NCI-H2107 treated with DMSO at 0.1 percent for 48 hours (cell line): ENCODE measurements around the gene IGSF10.

ENCODE experiments used
- DNase-seq: peaks from one replicate; lab custom pipeline; 2025; ENCODE audit not compliant: unreplicated experiment; lab: John Stamatoyannopoulos, UW

Gene IGSF10

GRCh38 chr3:151467069-151467468 lies 6.2 kb upstream of the IGSF10 start:
- DNase-seq: no peak

GRCh38 chr3:151462991-151463390 lies 2.1 kb upstream of the IGSF10 start:
- no peak for DNase-seq

DNA sequence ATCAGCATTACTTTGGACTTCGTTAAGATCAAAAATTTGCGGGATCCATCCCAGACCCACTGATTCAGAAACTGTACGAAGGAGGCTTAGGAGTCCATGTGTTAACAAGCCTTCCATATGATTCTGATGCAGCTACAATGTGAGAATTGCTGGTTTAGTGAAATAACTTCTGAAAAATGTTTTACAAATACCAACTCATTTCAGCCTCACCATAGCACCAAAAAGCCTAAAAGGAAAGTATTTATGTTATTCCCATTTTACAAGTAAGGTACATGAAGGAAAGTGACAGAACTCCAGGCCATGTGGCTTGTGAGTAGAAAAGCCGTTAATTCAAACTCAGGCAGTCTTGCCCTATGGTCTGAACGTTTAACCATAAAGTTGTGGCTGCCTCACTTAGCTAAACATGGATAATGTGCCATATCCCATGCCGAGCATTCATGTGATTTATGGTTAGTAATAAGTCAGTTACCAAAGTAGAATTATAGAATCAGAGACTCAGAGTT lies 1.5 kb upstream of the IGSF10 start:
- DNase-seq: no peak

- no peak for DNase-seq
These were observed 633 bp downstream of the IGSF10 start for GRCh38 chr3:151460228-151460627.

DNA sequence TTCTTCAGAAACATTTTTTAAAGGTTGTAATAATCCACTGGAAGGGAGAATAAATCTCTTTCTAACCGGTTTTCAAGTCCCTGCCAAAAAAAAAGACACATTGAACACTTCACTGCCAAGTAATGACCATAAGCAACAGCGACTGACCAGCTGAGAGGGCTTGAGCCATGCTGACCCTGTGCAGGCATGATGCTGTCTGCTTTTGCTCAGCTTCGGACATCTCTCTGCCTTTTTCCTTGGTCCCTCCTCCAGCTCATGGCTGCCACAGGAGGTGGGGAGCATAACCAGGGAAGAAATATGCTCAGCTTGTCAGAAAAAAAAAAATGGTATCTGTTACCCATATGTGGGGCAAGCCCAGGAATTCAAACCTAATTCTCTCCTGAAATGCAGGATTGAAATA lies 1.5 kb downstream of the IGSF10 start:
- DNase-seq: no peak

GRCh38 chr3:151456065-151456464 lies 4.8 kb downstream of the IGSF10 start:
- DNase-seq: no peak

DNA sequence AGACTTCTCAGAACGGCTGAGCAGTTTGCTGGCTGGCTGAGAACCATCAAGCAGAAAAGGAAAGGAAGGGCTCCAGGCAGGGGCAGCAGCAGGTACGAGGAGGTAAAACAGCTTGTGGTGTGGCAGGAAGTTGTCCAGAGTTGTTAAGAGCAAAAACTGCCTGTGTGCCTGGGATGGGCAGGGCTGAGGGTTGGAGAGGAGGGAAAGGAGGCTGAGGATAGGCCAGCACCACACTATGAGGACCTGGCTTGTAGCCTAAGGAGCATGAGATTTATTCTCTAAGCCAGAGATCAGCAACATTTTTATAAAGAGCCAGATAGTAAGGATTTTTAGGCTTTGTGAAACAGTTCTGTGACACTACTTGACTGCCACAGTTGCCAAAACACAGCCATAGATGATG lies 8.0 kb downstream of the IGSF10 start:
- DNase-seq: no peak

DNA sequence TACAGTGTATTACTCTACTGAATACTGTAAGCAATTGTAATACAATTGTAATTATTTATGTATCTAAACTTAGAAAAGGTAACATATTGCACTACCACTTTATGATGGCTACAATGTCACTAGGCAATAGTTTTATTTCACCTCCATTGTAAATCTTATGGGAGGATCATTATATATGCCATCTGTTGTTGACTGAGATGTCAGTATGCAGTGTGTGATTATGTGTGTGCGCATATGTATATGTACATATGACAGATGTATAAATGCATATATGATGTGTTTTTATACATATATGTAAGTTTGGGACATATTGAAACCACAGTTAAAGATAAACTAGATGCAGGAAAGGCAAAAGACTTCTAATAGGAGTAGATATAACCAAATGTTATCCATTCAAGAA lies 8.5 kb downstream of the IGSF10 start:
- no peak for DNase-seq

- DNase-seq: no peak
These were observed 14.9 kb downstream of the IGSF10 start for GRCh38 chr3:151446002-151446340.

DNA sequence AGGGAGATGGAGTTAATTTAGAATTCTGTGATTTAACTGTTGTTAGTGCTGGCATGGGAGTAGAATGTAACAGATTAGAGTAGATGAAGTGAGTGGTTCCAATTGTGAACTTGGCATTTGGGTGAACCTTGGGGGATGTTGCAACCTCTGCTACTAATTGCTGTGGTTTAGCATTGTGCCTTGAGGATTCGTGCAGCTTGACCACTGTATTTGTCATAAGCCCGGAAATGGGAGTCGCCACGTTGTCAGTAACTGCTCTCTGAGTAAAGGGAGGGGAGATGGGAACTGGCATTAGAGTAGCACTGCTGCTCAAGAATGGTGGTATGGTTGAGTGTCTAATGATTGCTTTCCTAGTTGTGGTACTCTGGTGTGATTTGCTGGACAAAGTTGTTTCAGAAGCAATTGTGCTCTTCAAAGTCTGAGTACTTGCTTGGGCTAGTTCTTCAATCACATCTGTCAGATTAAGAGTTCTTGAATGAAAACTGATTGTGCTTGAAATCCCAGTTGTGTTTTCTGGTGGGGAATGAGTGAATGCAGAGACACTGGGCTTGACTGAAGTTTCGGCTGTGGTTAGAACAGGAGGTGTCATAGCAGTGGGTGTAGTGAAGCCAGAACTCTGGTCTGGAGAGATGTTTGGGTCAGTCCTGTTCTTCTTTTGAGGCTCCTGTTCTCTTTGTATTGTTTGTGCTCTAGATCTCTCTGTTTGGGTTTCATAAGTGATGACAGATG lies 15.4 kb downstream of the IGSF10 start:
- DNase-seq: no peak

- no peak for DNase-seq
These were observed 17.3 kb downstream of the IGSF10 start for GRCh38 chr3:151443583-151443982.

DNA sequence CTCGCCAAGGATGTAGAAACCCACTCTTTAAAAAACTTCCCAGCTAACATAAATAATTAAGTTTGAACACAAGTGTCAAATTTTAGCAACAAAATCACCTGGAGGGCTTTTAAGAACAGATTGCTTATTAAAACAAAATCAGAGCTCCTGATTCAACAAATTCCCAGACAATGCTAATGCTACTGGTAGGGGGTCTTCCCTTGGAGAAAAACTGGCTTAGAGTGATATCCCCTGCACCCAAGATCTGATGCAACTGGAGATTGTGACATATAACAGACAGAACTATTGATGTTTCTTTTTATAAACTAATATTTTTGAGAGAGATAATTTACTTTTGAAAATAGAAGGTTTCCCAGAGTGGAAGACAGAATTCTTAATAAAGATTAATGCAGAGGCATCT lies 19.9 kb downstream of the IGSF10 start:
- no peak for DNase-seq

DNA sequence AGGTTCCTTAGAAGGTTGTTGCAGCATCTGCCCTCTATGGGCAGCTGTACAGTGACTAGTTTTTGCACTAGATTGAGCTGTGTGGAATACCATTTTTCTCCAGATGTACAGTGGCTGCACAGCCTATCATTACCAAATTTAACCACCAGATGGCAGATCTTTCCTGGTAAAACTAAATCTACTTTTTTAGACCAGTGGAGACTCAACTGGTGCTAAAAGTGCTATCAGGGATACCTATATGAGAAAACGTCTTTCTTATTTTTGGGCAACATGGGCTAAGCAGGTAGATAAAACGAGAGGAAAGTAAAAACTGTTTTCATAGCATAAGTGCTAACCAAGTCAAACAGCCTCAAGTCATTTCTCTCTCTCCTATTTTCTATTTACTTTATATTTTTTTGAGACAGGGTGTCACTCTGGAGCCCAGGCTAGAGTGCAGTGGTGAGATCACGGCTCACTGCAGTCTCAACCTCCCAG lies 21.2 kb downstream of the IGSF10 start:
- peak; percentile 81 for DNase-seq

DNA sequence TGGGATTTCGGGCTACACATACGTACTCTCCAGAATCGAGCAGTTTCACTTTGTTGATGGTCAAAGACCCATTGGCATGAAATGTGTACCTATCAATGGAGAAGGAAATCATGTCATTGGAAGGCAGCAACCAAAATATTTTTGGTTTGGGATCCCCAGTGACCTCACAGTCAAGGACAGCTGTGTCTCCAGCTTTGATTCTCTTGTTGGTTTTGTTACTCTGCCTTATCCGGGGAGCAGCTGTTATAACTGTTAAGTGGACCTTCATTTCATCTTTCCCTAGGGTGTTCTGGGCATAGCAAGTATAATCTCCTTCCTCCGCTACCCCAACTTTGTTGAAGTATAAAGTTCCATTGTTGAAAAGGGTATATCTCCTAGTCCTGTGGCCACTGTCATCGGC lies 23.0 kb downstream of the IGSF10 start:
- DNase-seq: no peak

GRCh38 chr3:151436675-151437446 lies 24.0 kb downstream of the IGSF10 start:
- DNase-seq: no peak

DNA sequence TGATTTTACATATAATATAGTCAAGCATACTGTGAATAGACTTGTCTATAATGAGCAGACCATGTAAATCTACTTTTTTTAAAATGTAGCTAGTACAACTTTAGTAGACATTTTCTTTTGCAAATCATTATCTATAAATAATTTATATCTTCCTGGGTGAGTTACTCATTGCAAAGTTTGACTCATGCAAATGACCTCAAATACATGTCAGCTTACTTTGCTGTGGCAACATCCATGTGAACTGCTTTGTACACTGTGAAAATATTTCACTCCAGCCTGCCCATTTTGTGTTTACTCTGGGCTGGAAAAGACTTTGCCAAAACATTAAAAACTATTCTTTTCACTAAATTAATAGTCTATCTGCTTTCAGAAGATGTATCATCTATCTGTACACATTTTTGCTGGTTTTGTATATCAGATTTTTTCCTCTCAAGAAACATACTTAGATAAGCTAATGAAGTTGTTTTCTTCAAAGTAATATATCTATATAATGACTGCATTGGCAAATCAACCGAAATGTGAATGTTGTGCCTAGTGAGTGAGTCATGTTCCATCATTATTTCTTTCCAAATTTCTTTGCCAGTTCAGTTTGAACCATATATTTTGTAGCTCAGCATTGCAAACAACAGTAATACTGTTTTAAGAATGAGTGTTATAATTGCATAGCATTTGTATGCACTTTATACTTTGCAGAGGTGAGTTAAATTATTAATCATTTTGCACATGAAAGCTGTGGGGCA lies 26.5 kb downstream of the IGSF10 start:
- DNase-seq: no peak

DNA sequence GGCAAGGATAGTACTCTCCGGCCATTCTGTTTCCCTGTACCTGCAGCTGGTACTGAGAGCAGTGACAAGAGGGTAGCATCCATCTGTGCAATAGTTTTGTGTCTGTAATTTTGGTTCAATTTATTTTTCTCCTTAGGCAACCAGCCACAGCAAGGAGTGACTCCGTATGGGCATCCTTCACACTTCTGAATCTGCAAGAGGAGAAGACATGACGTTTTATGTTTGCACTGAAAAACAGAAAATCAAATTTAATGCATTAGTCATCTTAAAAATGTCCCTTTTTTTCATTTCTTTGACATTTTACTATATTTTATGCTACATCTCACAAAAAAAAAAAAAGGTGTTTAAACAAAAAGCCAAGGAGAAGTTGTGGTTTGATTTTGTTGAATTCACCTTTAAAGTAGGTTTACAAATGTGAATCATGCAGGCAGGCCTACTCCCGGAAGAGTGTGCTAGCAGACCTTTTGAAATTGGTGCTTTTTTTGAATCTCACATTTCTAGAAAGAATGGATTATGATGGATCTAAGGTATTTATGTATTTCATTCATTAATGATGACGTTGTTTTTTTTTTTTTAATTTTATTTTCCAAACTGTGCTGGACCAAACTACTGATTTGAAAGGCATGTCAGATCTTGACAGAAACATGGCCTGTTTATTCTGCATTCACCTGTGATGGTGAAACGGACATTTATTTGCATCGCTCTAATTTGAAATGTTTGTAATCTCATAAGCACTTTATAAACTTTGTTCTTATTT lies 28.1 kb downstream of the IGSF10 start:
- no peak for DNase-seq

DNA sequence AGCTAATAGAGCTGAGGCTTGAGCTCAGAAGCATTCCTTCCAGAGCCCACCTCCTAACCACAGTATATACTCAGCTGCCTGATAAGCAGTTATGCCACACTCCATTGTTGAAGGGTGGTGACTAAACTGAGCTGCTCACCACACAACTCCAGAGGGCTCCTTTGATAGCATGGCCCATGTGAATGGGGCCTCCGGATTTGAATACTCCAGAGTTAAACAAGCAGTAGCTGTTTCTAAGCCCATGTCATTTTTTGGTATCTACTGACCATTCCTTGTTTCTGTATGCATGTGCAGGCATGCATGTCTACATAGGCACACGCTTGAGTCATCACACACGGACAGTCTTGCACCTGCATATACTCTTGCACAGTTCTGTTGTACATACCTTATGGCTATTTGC lies 28.9 kb downstream of the IGSF10 start:
- DNase-seq: peak; percentile 28

DNA sequence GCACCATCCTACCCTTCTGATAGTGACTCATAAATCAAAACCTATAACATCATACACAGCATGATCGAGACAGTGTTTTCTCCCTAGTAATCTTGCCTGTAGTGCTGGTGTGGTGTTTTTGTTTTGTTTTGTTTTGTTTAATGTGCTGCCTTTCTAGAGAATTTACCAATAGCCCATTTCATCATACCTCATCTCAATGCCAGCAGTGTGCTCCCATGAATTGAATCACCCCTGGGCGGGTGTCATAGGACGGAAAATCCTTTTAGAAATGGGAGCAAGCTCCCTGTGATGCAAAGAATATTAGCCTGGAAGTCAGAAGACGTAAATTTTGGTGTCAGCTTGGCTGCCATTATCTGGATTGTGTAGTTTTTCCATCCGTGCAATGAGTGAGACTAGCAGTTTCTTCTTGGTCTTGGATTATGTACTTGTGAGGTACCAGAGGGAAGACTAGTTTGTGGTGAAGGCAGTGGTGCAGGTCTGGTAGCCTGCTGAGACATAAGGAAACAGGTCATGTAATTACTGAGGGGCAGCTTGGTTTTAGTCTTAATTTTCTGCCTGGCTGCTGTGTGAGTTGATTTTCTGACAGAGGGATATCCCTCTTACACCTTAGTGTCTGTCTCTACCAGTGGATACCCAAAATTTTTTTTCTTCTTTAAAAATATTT lies 29.9 kb downstream of the IGSF10 start:
- no peak for DNase-seq

- no peak for DNase-seq
These were observed 32.5 kb downstream of the IGSF10 start for GRCh38 chr3:151428386-151428785.

GRCh38 chr3:151426341-151426657 lies 34.6 kb downstream of the IGSF10 start:
- DNase-seq: no peak
